Inflammatory macrophage treated with lipopolysaccharide for 1 hour (primary cell): ENCODE results near the gene IL10RB.
A peak's percentile ranks its signal among the peaks of the same experiment; 100 is the strongest.

Experiments used
- DNase-seq, 2 donors: peaks; one replicate each; pipeline ENCODE4 v3.0.0-alpha.2; 2020 to 2022

IL10RB gene

DNA sequence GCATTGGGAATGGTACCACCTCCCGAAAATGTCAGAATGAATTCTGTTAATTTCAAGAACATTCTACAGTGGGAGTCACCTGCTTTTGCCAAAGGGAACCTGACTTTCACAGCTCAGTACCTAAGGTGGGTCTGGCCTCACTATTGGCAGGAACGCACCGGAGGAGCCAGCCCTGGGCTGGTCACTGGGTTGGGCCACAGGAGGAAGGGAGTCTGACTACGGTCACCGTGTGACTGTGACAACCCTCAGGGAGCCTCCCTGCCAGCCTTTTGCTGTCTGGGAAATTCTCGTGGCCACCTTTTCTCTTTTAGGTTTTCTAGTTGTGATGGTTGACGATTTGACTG is 2.2 kb downstream of the IL10RB start:
- DNase-seq, result peak in 1 of 2 donors; percentile 33

DNA sequence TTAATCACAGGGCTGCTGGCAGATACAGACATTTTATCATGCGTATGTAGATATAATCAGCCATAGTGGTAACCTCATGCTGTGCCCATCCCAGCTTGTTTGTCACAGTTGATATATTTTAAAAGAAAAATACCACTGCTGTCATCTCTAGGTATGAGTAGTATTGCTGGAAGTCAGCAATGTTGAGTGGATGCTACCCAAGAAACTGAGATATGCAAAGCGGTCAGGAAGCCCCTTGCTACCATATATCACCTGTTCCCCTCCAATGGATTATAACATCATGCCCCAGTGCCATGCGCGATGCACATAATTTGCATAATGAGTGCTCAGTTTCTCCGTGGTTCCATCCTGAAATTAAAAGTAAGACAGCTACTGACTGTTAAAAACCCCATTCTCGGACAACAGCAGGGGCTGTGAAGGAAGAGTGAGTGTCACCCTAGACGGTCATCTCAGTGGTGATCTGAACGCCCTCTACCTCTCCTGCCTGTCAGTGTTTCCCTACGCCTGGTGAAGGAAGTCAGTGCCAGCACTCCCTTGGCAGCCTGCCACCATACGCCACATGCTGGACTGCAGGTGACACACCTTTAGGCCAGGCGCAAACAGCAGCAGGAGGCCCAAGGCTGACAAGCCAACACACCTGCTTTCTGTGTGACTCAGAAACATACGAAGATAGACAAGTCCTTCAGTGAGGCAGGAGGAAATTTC is 2.7 kb downstream of the IL10RB start:
- no peak for DNase-seq

- no peak for DNase-seq
These were observed 4.8 kb downstream of the IL10RB start for GRCh38 chr21:33270986-33271385.

DNA sequence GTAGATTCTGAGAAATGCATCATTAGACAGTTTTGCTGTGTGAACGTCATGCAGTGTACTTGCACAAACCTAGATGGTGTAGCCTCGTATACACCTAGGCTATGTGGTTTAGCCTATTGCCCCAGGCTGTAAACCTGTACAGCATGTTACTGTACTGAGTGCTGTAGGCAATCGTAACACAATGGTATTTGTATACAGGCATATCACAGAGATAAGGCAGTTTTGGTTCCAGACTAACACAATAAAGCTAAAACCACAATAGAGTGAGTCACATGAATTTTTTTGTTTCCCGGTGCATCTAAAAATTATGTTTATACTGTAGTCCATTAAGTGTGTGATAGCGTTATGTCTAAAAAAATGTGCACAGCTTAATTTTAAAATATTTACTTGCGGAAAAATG is 6.9 kb downstream of the IL10RB start:
- DNase-seq, result no peak

- no peak for DNase-seq
These were observed 12.6 kb downstream of the IL10RB start for GRCh38 chr21:33278721-33279120.

DNA sequence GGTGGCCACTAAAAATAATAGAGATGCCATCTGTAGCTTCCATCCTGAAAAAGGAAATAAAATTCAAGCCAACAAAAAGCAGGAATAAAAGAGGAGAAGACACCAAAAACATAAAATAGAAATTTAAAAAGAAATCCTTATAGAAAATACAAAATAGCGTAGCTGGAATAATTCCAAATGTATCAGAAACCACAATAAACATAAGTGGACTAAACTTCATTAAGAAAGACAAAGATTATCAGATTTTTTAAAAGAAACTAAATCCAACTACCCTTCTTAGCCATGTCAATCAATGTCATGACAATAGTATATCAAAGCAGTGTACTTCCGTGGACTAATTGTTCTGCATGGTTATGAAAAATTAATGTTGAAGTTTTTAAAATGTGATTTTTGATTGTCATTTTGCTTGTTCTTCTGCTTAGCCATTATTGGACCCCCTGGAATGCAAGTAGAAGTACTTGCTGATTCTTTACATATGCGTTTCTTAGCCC is 13.2 kb downstream of the IL10RB start:
- DNase-seq, result no peak

DNA sequence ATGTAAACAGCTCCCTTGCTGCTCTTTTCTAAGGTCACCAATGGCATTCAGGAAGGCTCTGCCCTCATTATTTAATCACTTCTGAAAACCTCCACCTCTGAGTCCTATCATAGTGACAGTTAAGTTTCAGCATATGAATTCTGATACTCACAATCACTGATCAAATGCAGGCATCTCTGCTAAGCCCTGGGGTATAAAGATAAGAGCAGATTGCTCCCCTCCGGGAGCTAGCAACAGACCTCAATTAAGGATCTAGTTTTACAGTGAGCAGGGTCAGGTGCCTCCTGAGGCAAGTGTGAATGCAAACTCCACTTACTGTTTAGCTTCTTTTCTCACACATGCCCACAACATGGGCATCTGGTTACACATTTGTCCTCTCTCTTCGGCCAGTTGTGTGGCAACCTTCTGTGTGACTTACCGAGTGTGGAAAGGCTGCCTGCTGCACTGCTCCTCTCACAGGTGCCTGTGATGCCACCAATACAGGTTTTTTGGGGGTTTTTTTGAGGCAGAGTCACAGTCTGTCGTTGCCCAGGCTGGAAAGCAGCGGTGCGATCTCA is 15.0 kb downstream of the IL10RB start:
- DNase-seq, result no peak

GRCh38 chr21:33283203-33283602 is 17.0 kb downstream of the IL10RB start:
- no peak for DNase-seq

GRCh38 chr21:33286076-33286475 is 19.9 kb downstream of the IL10RB start:
- DNase-seq, result no peak

DNA sequence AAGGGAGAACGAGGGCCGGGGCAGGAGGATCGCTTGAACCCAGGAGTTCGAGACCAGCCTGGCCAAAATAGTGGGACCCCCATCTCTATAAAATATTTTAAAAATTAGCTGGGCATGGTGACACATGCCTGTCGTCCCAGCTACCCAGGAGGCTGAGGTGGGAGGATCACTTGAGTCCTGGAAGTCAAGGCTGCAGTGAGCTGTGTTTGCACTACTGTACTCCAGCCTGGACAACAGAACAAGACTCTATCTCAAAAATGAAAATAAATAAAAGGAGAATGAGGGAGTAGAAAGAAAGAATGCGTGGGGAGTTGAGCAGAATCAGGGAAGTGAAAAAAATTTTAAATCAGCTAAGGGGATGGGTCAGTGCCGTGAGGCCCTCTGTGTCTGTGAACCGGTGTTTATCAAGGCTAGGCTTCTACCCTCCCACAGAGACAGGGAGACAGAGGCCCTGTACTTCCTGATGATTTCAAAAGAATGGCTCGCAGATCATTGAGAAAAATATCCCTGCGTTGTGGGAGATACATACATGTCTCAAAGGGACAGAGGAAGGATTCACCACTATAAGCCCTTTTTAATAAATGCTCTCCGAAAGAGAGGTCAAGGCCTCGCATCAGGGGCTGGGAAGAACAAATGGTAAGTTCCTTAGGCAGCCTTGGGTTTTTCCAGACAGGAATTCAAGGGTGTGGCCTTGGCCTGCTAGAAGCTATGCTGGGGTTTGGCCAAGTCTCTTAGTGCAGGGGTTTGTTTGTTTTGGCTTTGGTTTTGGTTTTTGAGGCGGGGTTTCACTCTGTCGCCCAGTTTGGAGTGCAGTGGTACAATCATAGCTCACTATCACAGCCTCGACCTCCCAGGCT is 20.7 kb downstream of the IL10RB start:
- DNase-seq, result no peak

DNA sequence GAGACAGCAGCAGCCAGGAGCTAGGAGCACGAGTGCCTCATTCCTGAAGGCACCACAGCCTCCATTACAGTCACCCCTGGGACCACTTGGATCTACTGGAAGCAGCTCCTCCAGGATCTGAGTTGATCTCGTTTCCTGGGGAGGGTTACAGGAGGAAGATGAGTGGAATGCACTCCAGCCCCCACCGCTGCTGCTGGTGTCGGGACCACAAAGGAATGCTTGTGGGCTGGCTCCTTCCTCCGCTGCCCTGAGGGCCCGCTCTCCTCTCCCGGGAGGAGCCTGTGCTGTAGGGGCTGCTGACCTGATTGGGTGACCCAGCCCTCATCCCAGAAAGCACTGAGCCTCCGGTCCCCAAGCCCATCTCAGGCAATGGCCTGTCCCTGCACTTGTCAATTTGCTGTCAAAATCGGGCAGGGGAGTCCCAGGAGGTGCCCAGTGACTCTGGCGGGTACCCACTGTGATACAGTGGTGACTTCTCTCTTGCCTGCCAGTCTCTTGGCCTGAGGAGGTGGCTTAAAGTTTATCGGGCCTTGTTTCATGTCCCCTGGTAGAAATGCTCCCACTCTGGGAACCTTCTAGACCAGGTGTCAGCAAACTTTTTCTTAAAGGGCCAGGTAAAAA is 23.1 kb downstream of the IL10RB start:
- DNase-seq, result no peak

DNA sequence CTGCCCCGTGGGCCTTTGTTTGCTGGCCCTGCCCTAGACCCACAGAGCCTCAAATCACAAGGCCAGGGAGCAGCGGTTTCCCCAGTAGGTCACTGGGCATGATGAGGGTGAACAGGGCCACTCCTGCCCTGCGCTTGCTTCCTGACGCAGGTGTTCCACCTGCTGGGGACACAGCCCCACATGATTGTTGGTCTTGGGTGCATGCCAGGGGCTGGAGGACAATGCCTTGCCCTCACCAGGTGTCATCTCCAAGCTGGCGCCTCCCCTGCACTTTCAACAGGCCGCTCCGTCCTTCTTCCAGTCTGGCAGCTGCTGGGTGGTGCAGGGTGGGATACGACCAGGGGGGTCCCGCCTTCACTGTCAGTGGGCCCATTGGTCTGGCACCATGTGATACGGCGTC is 24.3 kb downstream of the IL10RB start:
- DNase-seq, result no peak

DNA sequence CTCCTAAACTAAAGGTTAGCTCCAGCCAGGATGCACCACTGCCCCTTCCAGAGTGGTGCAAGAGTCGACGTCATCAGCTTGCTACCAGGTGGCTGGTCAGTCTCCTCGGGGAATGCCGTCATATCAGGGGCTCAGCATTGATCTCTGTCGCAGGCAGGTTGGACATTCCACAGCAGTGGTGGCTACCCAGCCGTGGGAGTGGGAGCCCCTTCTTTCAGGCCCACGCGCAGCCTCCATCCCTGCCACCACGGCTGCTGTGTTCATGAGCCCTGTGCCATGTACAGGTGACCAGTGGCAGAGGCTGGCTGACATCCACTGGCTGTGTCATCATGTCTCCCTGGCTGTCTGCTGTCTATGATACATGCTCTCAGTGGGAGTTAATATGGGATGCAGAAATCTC is 25.5 kb downstream of the IL10RB start:
- DNase-seq, result no peak

DNA sequence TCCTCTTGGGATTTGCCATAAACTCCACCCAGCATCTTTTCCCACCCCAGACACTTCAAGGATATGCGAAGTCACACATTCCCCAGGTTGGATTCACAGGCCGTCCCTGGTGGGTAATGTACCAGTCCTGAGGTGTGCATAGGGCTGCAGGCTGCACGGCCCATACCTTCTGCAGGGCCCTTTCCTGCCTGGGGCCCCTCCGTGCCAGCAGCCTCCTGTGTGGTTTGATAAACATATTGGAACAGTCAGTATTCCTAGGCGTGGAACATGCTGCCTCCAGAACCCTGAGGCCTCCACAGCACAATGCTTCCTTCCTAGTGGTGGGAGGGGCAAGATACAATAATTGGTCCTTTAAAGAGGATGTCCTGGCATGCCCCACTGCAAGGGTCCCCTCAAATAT is 26.6 kb downstream of the IL10RB start:
- DNase-seq, result no peak

DNA sequence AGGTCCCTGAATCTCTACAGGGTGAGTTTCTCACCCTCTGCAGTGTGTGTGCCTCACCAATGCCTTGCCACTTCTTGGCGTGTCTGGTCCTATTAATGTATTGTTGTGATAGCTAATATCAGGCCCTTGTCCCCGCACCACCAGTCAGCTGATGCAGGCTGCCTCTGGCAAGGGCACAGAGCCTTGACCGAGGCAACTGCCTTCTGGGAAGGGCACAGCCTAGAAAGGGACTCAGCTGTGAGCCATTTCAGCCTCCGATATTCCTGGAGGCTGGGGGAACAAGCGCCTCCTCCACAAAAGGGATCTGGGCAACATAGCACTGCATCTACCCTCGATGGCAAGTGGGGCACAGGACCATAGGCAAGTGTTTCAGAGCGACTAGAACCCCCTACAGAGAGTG is 27.0 kb downstream of the IL10RB start:
- DNase-seq, result no peak

GRCh38 chr21:33293811-33294216 is 27.6 kb downstream of the IL10RB start:
- no peak for DNase-seq

- no peak for DNase-seq
These were observed 30.0 kb downstream of the IL10RB start for GRCh38 chr21:33296156-33296555.

- peak; percentile 56 to 72 for DNase-seq
These were observed 33.1 kb downstream of the IL10RB start for GRCh38 chr21:33299181-33299752.

GRCh38 chr21:33300701-33301631 is 34.8 kb downstream of the IL10RB start:
- peak; percentile 88 to 95 for DNase-seq

DNA sequence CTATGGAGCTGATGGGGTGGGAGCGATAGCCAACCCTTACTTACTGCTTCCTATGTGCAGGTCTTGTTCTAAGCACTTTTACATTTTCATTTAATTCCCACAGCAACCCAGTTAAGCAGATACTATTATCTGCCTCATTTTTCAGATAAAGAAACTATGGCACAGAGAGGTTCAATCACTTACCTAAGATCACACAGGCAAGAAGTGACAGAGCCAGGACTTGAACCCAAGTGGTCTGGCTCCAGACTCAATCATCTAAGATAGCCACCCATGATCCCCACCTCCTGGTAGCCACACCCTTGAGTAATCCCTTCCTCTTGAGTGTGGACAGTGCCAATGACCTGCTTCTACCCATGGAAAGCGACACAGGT is 35.5 kb downstream of the IL10RB start:
- DNase-seq, result no peak

- DNase-seq, result peak; percentile 82 to 85
These were observed 35.9 kb downstream of the IL10RB start for GRCh38 chr21:33302055-33302454.

DNA sequence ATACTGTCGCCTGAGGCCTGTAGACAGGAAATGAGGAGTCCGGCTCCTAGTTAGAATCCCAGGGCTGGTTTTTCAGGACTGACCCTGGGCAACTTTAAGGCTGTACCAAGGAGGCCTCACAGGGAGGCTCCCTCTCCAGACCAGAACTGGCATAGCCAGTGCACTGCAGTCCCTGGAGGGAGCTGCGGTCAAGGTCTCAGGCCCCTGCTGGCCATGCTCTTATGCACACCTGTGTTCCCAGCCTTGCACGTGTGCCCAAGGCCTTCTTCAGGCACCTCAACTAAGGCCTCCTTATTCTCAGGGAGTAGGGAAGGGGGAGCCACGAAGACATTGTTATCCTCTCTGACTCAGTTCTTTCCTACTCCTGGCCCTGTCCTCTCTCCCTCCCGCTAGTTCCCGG is 36.6 kb downstream of the IL10RB start:
- no peak for DNase-seq
